ENCODE data around the gene PKHD1. TPM values are rescaled to one million over a fixed set of nuclear protein-coding genes. Genes with fewer than 3 reads are reported as not detected.

PKHD1 gene
- total RNA-seq, 2 donors from 2014 or later: 0.20 TPM

GRCh38 chr6:51657491-51657890, 429.9 kb downstream of the PKHD1 start:
- DNase-seq: no peak
- no peaks in the 10 kb centered on the region for H3K27me3 ChIP-seq (ENCODE audit: control insufficient read depth, insufficient read depth, low read length, poor library complexity, severe bottlenecking)
- Mint-ChIP-seq H3K9me3 (no peaks in the 10 kb centered on the region), H3K27ac (no peak overlapping the region), H3K4me3 (no peak overlapping the region), H3K4me1 (no peaks in the 10 kb centered on the region), H3K27me3 (ENCODE audit: insufficient read depth) (no peaks in the 10 kb centered on the region), H3K36me3 (ENCODE audit: low read depth) (no peaks in the 10 kb centered on the region)
- H3K27ac ChIP-seq (ENCODE audit: low read depth, low read length): no peak overlapping the region
- H3K9me3 ChIP-seq (ENCODE audit: control insufficient read depth, low read length): no peaks in the 10 kb centered on the region
- TF ChIP-seq, protein P1, sequence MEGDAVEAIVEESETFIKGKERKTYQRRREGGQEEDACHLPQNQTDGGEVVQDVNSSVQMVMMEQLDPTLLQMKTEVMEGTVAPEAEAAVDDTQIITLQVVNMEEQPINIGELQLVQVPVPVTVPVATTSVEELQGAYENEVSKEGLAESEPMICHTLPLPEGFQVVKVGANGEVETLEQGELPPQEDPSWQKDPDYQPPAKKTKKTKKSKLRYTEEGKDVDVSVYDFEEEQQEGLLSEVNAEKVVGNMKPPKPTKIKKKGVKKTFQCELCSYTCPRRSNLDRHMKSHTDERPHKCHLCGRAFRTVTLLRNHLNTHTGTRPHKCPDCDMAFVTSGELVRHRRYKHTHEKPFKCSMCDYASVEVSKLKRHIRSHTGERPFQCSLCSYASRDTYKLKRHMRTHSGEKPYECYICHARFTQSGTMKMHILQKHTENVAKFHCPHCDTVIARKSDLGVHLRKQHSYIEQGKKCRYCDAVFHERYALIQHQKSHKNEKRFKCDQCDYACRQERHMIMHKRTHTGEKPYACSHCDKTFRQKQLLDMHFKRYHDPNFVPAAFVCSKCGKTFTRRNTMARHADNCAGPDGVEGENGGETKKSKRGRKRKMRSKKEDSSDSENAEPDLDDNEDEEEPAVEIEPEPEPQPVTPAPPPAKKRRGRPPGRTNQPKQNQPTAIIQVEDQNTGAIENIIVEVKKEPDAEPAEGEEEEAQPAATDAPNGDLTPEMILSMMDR (conservative IDR thresholded peaks at IDR 0.05): no peak
- WGBS, 2 experiments (ENCODE audit: insufficient coverage in 1 of 2, insufficient read length in 1 of 2): no CpG with 5 or more reads among the region's 3 CpGs
- no peak overlapping the region for H3K9ac ChIP-seq (ENCODE audit: extremely low read depth, low read length, poor library complexity, severe bottlenecking)
- H3K4me1 ChIP-seq (ENCODE audit: control insufficient read depth, insufficient read depth, low read length): no peaks in the 10 kb centered on the region
- H3K36me3 ChIP-seq (ENCODE audit: control insufficient read depth, insufficient read depth, low read length): no peaks in the 10 kb centered on the region
- H3K4me3 ChIP-seq (ENCODE audit: low read length): no peak overlapping the region

- no peaks in the 10 kb centered on the region for H3K36me3 ChIP-seq (ENCODE audit: control insufficient read depth, insufficient read depth, low read length)
- H3K9ac ChIP-seq (ENCODE audit: extremely low read depth, low read length, poor library complexity, severe bottlenecking): no peak overlapping the region
- no peaks in the 10 kb centered on the region for H3K9me3 ChIP-seq (ENCODE audit: control insufficient read depth, low read length)
- Mint-ChIP-seq H3K36me3 (ENCODE audit: low read depth) (no peaks in the 10 kb centered on the region), H3K9me3 (no peaks in the 10 kb centered on the region), H3K4me3 (no peak overlapping the region), H3K4me1 (no peaks in the 10 kb centered on the region), H3K27me3 (ENCODE audit: insufficient read depth) (no peaks in the 10 kb centered on the region), H3K27ac (no peak overlapping the region)
- TF ChIP-seq, protein P1 (conservative IDR thresholded peaks at IDR 0.05): no peak
- no peak overlapping the region for H3K27ac ChIP-seq (ENCODE audit: low read depth, low read length)
- no peak for DNase-seq
- no peaks in the 10 kb centered on the region for H3K4me1 ChIP-seq (ENCODE audit: control insufficient read depth, insufficient read depth, low read length)
- no peak overlapping the region for H3K4me3 ChIP-seq (ENCODE audit: low read length)
- H3K27me3 ChIP-seq (ENCODE audit: control insufficient read depth, insufficient read depth, low read length, poor library complexity, severe bottlenecking): no peaks in the 10 kb centered on the region
Measured at GRCh38 chr6:51655517-51655916, 431.9 kb downstream of the PKHD1 start.

DNA sequence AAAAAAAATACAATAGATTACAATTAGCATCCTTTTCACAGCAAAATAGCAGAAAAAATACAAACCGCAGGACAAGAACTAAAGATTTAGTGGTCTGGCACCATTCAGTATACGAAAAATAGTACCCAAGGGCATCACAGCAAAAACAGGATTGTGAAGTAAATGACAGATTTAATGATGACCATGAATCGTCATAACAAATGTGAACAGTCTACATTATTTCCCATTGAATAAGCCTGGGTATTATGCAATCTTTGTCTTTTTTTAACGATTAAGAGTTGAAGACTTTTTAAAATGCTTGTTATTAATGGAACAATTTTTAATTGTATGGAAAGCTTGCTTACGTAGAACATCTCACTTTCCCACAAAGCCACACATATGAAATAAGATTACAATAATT, 432.8 kb downstream of the PKHD1 start:
- H3K27me3 Mint-ChIP-seq (ENCODE audit: insufficient read depth): no peaks in the 10 kb centered on the region
- Histone ChIP-seq H3K4me1 (ENCODE audit: control insufficient read depth, insufficient read depth, low read length) (no peaks in the 10 kb centered on the region), H3K27me3 (ENCODE audit: control insufficient read depth, insufficient read depth, low read length, poor library complexity, severe bottlenecking) (no peaks in the 10 kb centered on the region), H3K9me3 (ENCODE audit: control insufficient read depth, low read length) (no peaks in the 10 kb centered on the region), H3K36me3 (ENCODE audit: control insufficient read depth, insufficient read depth, low read length) (no peaks in the 10 kb centered on the region), H3K27ac (ENCODE audit: low read depth, low read length) (no peak overlapping the region), H3K9ac (ENCODE audit: extremely low read depth, low read length, poor library complexity, severe bottlenecking) (no peak overlapping the region), H3K4me3 (ENCODE audit: low read length) (no peak overlapping the region)
- H3K4me1 Mint-ChIP-seq: no peaks in the 10 kb centered on the region
- no peak for DNase-seq
- H3K9me3 Mint-ChIP-seq: no peaks in the 10 kb centered on the region
- H3K36me3 Mint-ChIP-seq (ENCODE audit: low read depth): no peaks in the 10 kb centered on the region
- TF ChIP-seq, protein P1 (conservative IDR thresholded peaks at IDR 0.05): no peak
- H3K4me3 Mint-ChIP-seq: no peak overlapping the region
- 78 to 100% methylated on average over 1 to 5 of the region's 5 CpGs for WGBS, 2 experiments (ENCODE audit: insufficient coverage in 1 of 2, insufficient read length in 1 of 2)
- H3K27ac Mint-ChIP-seq: no peak overlapping the region
